EH (cell line): ENCODE measurements around the gene SOX10.
"Not testable (repeated sequence)": the region's sequence is repeated elsewhere in the genome, so short reads cannot be mapped to it uniquely, and the experiment has no call there.

Experiments
- DNase-seq: peaks from one replicate; pipeline ENCODE4 v3.0.0-alpha.2; 2015; ENCODE audit warnings: low read depth

Gene SOX10

GRCh38 chr22:37959231-37959825 lies 25.0 kb downstream of the SOX10 start:
- DNase-seq, result no peak

GRCh38 chr22:37957232-37957631 lies 27.1 kb downstream of the SOX10 start:
- DNase-seq, result no peak

DNA sequence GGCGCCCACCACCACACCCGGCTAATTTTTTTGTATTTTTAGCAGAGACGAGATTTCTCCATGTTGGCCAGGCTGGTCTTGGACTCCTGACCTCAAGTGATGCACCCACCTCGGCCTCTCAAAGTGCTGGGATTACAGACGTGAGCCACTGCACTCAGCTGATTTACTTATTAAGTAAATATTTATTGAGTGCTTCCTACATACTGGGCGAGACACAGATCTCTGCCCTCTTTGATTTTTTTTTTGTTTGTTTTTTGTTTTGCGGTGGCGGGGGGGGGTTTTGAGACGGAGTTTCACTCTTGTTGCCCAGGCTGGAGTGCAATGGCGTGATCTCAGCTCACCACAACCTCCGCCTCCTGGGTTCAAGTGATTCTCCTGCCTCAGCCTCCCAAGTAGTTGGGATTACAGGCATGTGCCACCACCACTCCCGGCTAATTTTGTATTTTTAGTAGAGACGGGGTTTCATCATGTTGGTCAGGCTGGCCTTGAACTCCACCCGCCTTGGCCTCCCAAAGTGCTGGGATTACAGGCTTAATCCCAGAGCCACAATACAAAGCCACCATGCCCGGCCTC lies 28.4 kb downstream of the SOX10 start:
- not testable (repeated sequence) for DNase-seq

GRCh38 chr22:37954686-37955085 lies 29.7 kb downstream of the SOX10 start:
- DNase-seq, result no peak

- DNase-seq, result peak; percentile 96
Measured at GRCh38 chr22:37953437-37954179, 30.7 kb downstream of the SOX10 start, which contains the start of the genes C22orf23 and POLR2F. Gene C22orf23, minus strand, starts transcription at chr22:37953601. Its CDS starts 452 bp downstream, at chr22:37953149. Gene POLR2F, plus strand, starts transcription at chr22:37953699. Its CDS starts 89 bp downstream, at chr22:37953788.

GRCh38 chr22:37953062-37953436 lies 31.3 kb downstream of the SOX10 start:
- DNase-seq, result no peak

- DNase-seq, result not testable (repeated sequence)
Measured at GRCh38 chr22:37952629-37953028, 31.7 kb downstream of the SOX10 start.

DNA sequence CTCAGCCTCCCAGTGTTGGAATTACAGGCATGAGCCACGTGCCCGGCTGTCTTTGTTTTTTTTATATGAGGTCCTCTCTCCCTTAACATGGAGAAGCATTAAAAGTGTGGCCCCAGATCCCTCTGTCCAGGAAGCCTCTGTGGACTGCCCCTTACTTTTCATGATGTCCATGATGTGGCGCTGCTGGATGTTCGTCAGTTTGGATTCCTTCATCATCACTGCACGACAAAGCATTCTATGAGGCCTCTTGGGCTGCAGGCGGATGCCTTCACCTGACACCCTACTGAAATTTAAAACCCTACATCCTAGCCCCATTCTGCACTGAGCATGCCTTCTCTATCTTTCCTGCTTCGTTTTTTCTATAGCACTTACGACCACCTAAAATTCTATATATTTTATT lies 33.0 kb downstream of the SOX10 start:
- DNase-seq, result peak; percentile 30

- DNase-seq, result not testable (repeated sequence)
Measured at GRCh38 chr22:37947142-37947795, 37.1 kb downstream of the SOX10 start.

- DNase-seq, result not testable (repeated sequence)
Measured at GRCh38 chr22:37944423-37944822, 39.9 kb downstream of the SOX10 start.

- no peak for DNase-seq
Measured at GRCh38 chr22:37943825-37944198, 40.5 kb downstream of the SOX10 start.

- DNase-seq, result no peak
Measured at GRCh38 chr22:37943136-37943824, 41.1 kb downstream of the SOX10 start.

- no peak for DNase-seq
Measured at GRCh38 chr22:37942133-37942532, 42.2 kb downstream of the SOX10 start.

- DNase-seq, result no peak
Measured at GRCh38 chr22:37940698-37941376, 43.5 kb downstream of the SOX10 start.

GRCh38 chr22:37933711-37934376 lies 50.5 kb downstream of the SOX10 start:
- peak; percentile 97 for DNase-seq

- DNase-seq, result no peak
Measured at GRCh38 chr22:37932821-37933578, 51.4 kb downstream of the SOX10 start.

- no peak for DNase-seq
Measured at GRCh38 chr22:37932401-37932800, 52.0 kb downstream of the SOX10 start.

- DNase-seq, result no peak
Measured at GRCh38 chr22:37931893-37932389, 52.4 kb downstream of the SOX10 start.

DNA sequence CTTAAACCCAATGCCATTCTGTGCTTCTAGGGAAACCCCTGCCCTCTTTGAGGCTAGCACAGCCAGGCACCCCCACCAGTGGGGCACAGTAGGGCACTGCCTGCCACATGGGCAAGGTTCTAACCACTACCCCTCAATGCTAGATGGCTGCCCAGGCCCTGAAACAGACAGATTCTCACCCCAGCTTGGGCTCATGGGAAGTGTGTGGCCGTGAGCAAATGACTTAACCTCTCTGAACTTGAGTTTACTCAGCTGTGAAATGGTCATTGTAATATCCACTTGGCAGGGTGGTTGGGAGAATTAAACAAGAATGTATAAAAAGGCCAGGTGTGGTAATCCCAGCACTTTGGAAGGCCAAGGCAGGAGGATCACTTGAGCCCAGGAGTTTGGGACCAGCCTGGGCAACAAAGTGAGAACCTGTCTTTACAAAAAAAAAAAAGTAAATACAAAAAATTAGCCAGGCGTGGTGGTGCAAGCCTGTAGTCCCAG lies 53.4 kb downstream of the SOX10 start:
- no peak for DNase-seq
